Amniotic stem cell (primary cell): ENCODE measurements around the gene PDPK1.

Experiments used
- DNase-seq: peaks from one replicate; lab custom pipeline; 2025; lab: John Stamatoyannopoulos, UW

Gene PDPK1

GRCh38 chr16:2507052-2507659 is 30.7 kb upstream of the PDPK1 start:
- no peak for DNase-seq

- DNase-seq = no peak
These were observed 30.2 kb upstream of the PDPK1 start for GRCh38 chr16:2507665-2508064.

- DNase-seq = no peak
These were observed 29.0 kb upstream of the PDPK1 start for GRCh38 chr16:2508722-2509400.

GRCh38 chr16:2511128-2511800 is 26.6 kb upstream of the PDPK1 start:
- DNase-seq = no peak

GRCh38 chr16:2511996-2512734 is 25.7 kb upstream of the PDPK1 start:
- DNase-seq = no peak

GRCh38 chr16:2512735-2513404 is 25.0 kb upstream of the PDPK1 start:
- no peak for DNase-seq

GRCh38 chr16:2513405-2514332 is 24.2 kb upstream of the PDPK1 start, which contains the start of gene ATP6V0C:
ATP6V0C (plus strand) TSS chr16:2513952; CDS start chr16:2514104, 152 bp downstream.
- peak; percentile 88 for DNase-seq

- no peak for DNase-seq
These were observed 23.3 kb upstream of the PDPK1 start for GRCh38 chr16:2514333-2515179.

GRCh38 chr16:2515180-2515851 is 22.5 kb upstream of the PDPK1 start:
- no peak for DNase-seq

GRCh38 chr16:2516391-2517240 is 21.2 kb upstream of the PDPK1 start:
- no peak for DNase-seq

GRCh38 chr16:2517954-2518605 is 19.7 kb upstream of the PDPK1 start:
- no peak for DNase-seq

GRCh38 chr16:2518823-2519710 is 18.8 kb upstream of the PDPK1 start:
- DNase-seq = no peak

- DNase-seq = no peak
These were observed 18.1 kb upstream of the PDPK1 start for GRCh38 chr16:2519711-2520080.

GRCh38 chr16:2520097-2520783 is 17.6 kb upstream of the PDPK1 start, which contains the start of gene AMDHD2:
AMDHD2 (plus strand) TSS chr16:2520371; CDS start chr16:2520459, 88 bp downstream.
- DNase-seq = peak; percentile 91

- DNase-seq = no peak
These were observed 16.9 kb upstream of the PDPK1 start for GRCh38 chr16:2520784-2521531.
